Measurements from ENCODE around the gene CHAC1.
"Not testable (repeated sequence)": the region's sequence is repeated elsewhere in the genome, so short reads cannot be mapped to it uniquely, and the experiment has no call there.

The CHAC1 gene

GRCh38 chr15:40957581-40958051 is 4.3 kb downstream of the CHAC1 start:
- TF ChIP-seq CTCF (IDR thresholded peaks at IDR 0.05; ENCODE audit: control insufficient read depth, extremely low read depth, insufficient read depth) = no peak
- DNase-seq (ENCODE audit: low read depth) = peak; percentile 88
- no peak overlapping the region for H3K4me3 ChIP-seq (ENCODE audit: low read depth, low read length)

GRCh38 chr15:40958146-40958545 is 4.9 kb downstream of the CHAC1 start:
- no peak for TF ChIP-seq CTCF (IDR thresholded peaks at IDR 0.05; ENCODE audit: control insufficient read depth, extremely low read depth, insufficient read depth)
- no peak overlapping the region for H3K4me3 ChIP-seq (ENCODE audit: low read depth, low read length)
- DNase-seq (ENCODE audit: low read depth) = no peak

GRCh38 chr15:40958723-40959122 is 5.5 kb downstream of the CHAC1 start:
- TF ChIP-seq CTCF (IDR thresholded peaks at IDR 0.05; ENCODE audit: control insufficient read depth, extremely low read depth, insufficient read depth) = no peak
- H3K4me3 ChIP-seq (ENCODE audit: low read depth, low read length) = no peak overlapping the region
- no peak for DNase-seq (ENCODE audit: low read depth)

- no peak for DNase-seq (ENCODE audit: low read depth)
- no peak for TF ChIP-seq CTCF (IDR thresholded peaks at IDR 0.05; ENCODE audit: control insufficient read depth, extremely low read depth, insufficient read depth)
- no peak overlapping the region for H3K4me3 ChIP-seq (ENCODE audit: low read depth, low read length)
Observed at GRCh38 chr15:40959331-40960141, 6.3 kb downstream of the CHAC1 start.

- TF ChIP-seq CTCF (IDR thresholded peaks at IDR 0.05; ENCODE audit: control insufficient read depth, extremely low read depth, insufficient read depth) = no peak
- DNase-seq (ENCODE audit: low read depth) = no peak
- H3K4me3 ChIP-seq (ENCODE audit: low read depth, low read length) = no peak overlapping the region
Observed at GRCh38 chr15:40960151-40960885, 7.0 kb downstream of the CHAC1 start.

GRCh38 chr15:40960925-40961324 is 7.7 kb downstream of the CHAC1 start:
- DNase-seq (ENCODE audit: low read depth) = no peak
- TF ChIP-seq CTCF (IDR thresholded peaks at IDR 0.05; ENCODE audit: control insufficient read depth, extremely low read depth, insufficient read depth) = no peak
- H3K4me3 ChIP-seq (ENCODE audit: low read depth, low read length) = no peak overlapping the region

GRCh38 chr15:40961740-40962139 is 8.5 kb downstream of the CHAC1 start:
- not testable (repeated sequence) for H3K4me3 ChIP-seq (ENCODE audit: low read depth, low read length); DNase-seq (ENCODE audit: low read depth)

GRCh38 chr15:40962317-40962716 is 9.0 kb downstream of the CHAC1 start:
- H3K4me3 ChIP-seq (ENCODE audit: low read depth, low read length); DNase-seq (ENCODE audit: low read depth): not testable (repeated sequence)
